Neural progenitor cell (in vitro differentiated cells): ENCODE measurements around the gene HDLBP.

Experiments
- EZH2 ChIP-seq: fragments of 200-600 bp; sonication (generic); IDR thresholded peaks from 2 replicates; pipeline ENCODE4 v1.6.1; 2017; ENCODE audit warnings: antibody characterized with exemption, mild to moderate bottlenecking, moderate library complexity
- EZH2phosphoT487 ChIP-seq: fragments of 200-600 bp; sonication (generic); IDR thresholded peaks from 2 replicates; pipeline ENCODE4 v1.6.1; 2017; ENCODE audit warnings: antibody characterized with exemption
- TF ChIP-seq, protein P1 (sequence below): fragments of 200-600 bp; sonication (generic); IDR thresholded peaks from 2 replicates; pipeline ENCODE4 v1.5.1; 2017; ENCODE audit warnings: antibody characterized with exemption, mild to moderate bottlenecking

DNA sequence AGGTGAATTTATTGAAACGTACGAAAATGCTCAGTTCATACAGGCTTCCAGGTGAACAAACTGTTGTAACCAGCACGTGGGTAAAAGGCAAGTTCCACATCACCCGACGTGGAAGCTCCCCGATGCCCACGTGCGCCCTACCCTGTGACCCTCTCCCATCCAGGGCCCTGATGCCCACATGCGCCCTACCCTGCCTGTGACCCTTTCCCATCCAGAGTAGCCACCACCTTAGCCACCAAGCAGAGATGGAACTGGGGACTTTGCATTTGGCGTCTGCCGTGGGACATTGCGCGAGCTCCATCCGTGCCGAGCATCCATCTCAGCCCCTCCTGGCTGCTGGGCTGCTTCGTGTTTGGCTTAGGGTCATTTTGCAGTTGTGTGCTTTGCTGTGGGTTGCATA, 89.5 kb downstream of the HDLBP start:
- TF ChIP-seq, protein P1, sequence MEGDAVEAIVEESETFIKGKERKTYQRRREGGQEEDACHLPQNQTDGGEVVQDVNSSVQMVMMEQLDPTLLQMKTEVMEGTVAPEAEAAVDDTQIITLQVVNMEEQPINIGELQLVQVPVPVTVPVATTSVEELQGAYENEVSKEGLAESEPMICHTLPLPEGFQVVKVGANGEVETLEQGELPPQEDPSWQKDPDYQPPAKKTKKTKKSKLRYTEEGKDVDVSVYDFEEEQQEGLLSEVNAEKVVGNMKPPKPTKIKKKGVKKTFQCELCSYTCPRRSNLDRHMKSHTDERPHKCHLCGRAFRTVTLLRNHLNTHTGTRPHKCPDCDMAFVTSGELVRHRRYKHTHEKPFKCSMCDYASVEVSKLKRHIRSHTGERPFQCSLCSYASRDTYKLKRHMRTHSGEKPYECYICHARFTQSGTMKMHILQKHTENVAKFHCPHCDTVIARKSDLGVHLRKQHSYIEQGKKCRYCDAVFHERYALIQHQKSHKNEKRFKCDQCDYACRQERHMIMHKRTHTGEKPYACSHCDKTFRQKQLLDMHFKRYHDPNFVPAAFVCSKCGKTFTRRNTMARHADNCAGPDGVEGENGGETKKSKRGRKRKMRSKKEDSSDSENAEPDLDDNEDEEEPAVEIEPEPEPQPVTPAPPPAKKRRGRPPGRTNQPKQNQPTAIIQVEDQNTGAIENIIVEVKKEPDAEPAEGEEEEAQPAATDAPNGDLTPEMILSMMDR: no peak
- no peak for TF ChIP-seq EZH2
- no peak for TF ChIP-seq EZH2phosphoT487
